Karpas-422 (cell line): ENCODE data around the gene PARD6A. TPM values are rescaled to one million over a fixed set of nuclear protein-coding genes. Genes with fewer than 3 reads are reported as not detected.

Source experiments
- DNase-seq: peaks from one replicate; pipeline ENCODE4 v3.0.0-alpha.2; 2015
- H2AFZ ChIP-seq: fragments of 200-600 bp; sonication (generic); 2 replicates; pipeline ENCODE4 v1.6.1; 2014; ENCODE audit warnings: antibody characterized with exemption, low read length, mixed read lengths
- H3K27ac ChIP-seq: fragments of 200-600 bp; sonication (generic); 2 replicates; pipeline ENCODE4 v1.5.1; 2014; ENCODE audit warnings: mild to moderate bottlenecking, low read length, moderate library complexity
- H3K27me3 ChIP-seq: fragments of 200-600 bp; sonication (generic); 2 replicates; pipeline ENCODE4 v1.6.1; 2014; ENCODE audit warnings: low read length, mixed read lengths
- H3K36me3 ChIP-seq: fragments of 200-600 bp; sonication (generic); 2 replicates; pipeline ENCODE4 v1.6.1; 2014; ENCODE audit warnings: low read length, mixed read lengths; ENCODE audit not compliant: insufficient read depth
- H3K4me1 ChIP-seq: fragments of 200-600 bp; sonication (generic); 2 replicates; pipeline ENCODE4 v1.6.1; 2014; ENCODE audit warnings: mild to moderate bottlenecking, low read length, mixed read lengths
- H3K4me2 ChIP-seq: fragments of 200-600 bp; sonication (generic); 2 replicates; pipeline ENCODE4 v1.6.1; 2014; ENCODE audit warnings: low read length, low read depth, mild to moderate bottlenecking; ENCODE audit not compliant: poor library complexity, severe bottlenecking
- H3K4me3 ChIP-seq: fragments of 200-600 bp; sonication (generic); 2 replicates; pipeline ENCODE4 v1.5.1; 2014; ENCODE audit warnings: mild to moderate bottlenecking, antibody characterized with exemption, low read length, mixed read lengths
- H3K79me2 ChIP-seq: fragments of 200-600 bp; sonication (generic); 2 replicates; pipeline ENCODE4 v1.6.1; 2014; ENCODE audit warnings: mild to moderate bottlenecking, low read length, mixed read lengths
- H3K9ac ChIP-seq: fragments of 200-600 bp; sonication (generic); 2 replicates; pipeline ENCODE4 v1.6.0; 2014; ENCODE audit warnings: low read length
- H3K9me2 ChIP-seq: fragments of 200-600 bp; sonication (generic), shearing (Covaris generic); replicated peaks from 2 replicates; pipeline ENCODE4 v1.6.0; 2014; ENCODE audit warnings: mild to moderate bottlenecking, low read length, moderate library complexity; ENCODE audit not compliant: insufficient read depth
- H3K9me3 ChIP-seq: fragments of 300-700, 200-600 bp; sonication (generic); 2 replicates; pipeline ENCODE4 v1.6.1; 2014; ENCODE audit warnings: low read length, mixed read lengths
- H4K20me1 ChIP-seq: fragments of 200-600 bp; sonication (generic); 2 replicates; pipeline ENCODE4 v1.6.1; 2014; ENCODE audit warnings: mild to moderate bottlenecking, antibody characterized with exemption, low read length, low read depth; ENCODE audit not compliant: insufficient read depth
- total RNA-seq: library from RNA; depleted of rRNA; stranded (reverse); fragments of >200 nt; shearing (Covaris generic); gene quantifications from 2 replicates; pipeline ENCODE4 v1.2.3, GENCODE V29; 2014; ENCODE audit warnings: low replicate concordance; rRNA removed

The PARD6A gene, protein sequence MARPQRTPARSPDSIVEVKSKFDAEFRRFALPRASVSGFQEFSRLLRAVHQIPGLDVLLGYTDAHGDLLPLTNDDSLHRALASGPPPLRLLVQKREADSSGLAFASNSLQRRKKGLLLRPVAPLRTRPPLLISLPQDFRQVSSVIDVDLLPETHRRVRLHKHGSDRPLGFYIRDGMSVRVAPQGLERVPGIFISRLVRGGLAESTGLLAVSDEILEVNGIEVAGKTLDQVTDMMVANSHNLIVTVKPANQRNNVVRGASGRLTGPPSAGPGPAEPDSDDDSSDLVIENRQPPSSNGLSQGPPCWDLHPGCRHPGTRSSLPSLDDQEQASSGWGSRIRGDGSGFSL
- total RNA-seq = 13.6 and 16.3 TPM in 2 replicates

DNA sequence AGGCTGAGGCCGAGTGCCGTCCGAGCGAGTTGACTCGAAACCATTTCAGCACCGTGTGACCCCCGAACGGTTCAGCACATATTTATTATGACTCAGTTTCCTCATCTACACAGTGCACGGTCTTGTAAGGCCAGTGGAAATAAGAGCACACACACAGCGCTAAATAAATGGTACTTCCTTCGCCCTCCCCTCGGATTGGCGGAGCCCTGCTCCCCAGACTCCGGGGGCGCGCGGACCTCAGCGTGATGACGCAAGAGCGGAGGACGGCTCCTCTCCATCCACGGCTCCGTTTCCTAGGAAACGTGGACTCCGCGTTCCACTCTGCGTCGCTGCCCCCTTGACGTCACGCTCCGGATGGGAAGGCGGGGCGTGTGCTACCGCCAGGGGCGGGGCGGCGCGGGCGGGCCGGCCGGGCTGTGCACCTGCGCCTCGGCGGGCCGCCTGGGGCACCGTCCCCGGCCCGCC lies at the start of gene PARD6A:
TSS of gene PARD6A (plus strand) at position 397 of the 465 bp plus-strand sequence. CDS start 79 bp downstream, outside the sequence.
- H3K27me3 ChIP-seq = no peaks in the 10 kb centered on the region
- H3K4me1 ChIP-seq = peaks cover 21% of the 10 kb centered on the region
- H3K9ac ChIP-seq = peak within 1 kb of the TSS; percentile 96
- H3K36me3 ChIP-seq = no peaks in the 10 kb centered on the region
- H3K9me2 ChIP-seq = no peaks in the 10 kb centered on the region
- peak within 1 kb of the TSS; percentile 88 for H3K4me3 ChIP-seq
- peak within 1 kb of the TSS; percentile 99 for H3K4me2 ChIP-seq
- H2AFZ ChIP-seq = peak within 1 kb of the TSS; percentile 70; the same call in 1 of the 2 replicates
- peak; percentile 100 for DNase-seq
- peaks cover 5% of the 10 kb centered on the region; the same call in 1 of the 2 replicates for H4K20me1 ChIP-seq
- no peaks in the 10 kb centered on the region for H3K9me3 ChIP-seq
- peak within 1 kb of the TSS; percentile 76 for H3K27ac ChIP-seq
- peaks cover 18% of the 10 kb centered on the region for H3K79me2 ChIP-seq

DNA sequence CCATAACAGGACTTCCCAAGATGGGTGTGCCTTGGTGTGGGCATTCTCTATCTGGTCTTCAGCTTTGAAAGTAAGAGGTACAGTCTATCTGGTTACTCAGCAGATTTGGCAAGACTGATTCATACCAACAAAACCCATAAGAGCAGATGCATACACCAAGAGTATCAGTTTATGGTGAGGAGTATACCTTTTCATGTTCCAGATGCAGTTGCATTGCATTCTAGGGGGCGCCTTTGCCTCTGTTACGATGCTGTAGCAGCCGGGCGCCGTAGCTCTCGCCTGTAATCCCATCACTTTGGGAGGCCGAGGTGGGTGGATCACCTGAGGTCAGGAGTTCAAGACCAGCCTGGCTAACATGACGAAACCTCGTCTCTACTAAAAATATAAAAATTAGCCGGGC lies 47.0 kb upstream of the PARD6A start:
- no peaks in the 10 kb centered on the region for H3K27me3 ChIP-seq
- peaks cover 42% of the 10 kb centered on the region; the same call in 1 of the 2 replicates for H3K36me3 ChIP-seq
- peak; percentile 51 for DNase-seq
- no peak overlapping the region for H3K4me3 ChIP-seq
- H3K79me2 ChIP-seq = peaks cover 20% of the 10 kb centered on the region
- no peaks in the 10 kb centered on the region for H3K9me2 ChIP-seq
- no peak overlapping the region for H3K9ac ChIP-seq
- H3K4me2 ChIP-seq = no peak overlapping the region
- no peaks in the 10 kb centered on the region for H4K20me1 ChIP-seq
- no peak overlapping the region for H2AFZ ChIP-seq
- no peaks in the 10 kb centered on the region for H3K9me3 ChIP-seq
- no peak overlapping the region for H3K27ac ChIP-seq
- no peaks in the 10 kb centered on the region for H3K4me1 ChIP-seq

DNA sequence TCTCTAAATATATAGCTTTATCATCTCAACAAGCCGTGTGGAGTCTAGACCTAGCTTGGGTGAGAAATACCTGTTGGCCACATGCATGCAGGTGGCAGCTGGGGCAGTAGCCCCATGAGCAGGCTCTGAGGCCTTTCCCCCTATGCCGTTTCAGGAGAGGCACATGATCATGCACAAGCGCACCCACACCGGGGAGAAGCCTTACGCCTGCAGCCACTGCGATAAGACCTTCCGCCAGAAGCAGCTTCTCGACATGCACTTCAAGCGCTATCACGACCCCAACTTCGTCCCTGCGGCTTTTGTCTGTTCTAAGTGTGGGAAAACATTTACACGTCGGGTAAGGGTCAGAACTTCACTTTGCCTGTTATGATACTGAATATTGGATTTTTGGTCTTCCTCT lies 32.5 kb upstream of the PARD6A start:
- Histone ChIP-seq H3K4me2 (no peak overlapping the region), H4K20me1 (no peaks in the 10 kb centered on the region), H3K4me3 (no peak overlapping the region), H3K27ac (no peak overlapping the region), H3K27me3 (no peaks in the 10 kb centered on the region), H3K9me3 (no peaks in the 10 kb centered on the region), H3K9me2 (no peaks in the 10 kb centered on the region), H3K9ac (no peak overlapping the region), H3K36me3 (peaks cover 29% of the 10 kb centered on the region; the same call in 1 of the 2 replicates), H2AFZ (no peak overlapping the region), H3K79me2 (no peaks in the 10 kb centered on the region), H3K4me1 (no peaks in the 10 kb centered on the region)
- peak; percentile 34 for DNase-seq

DNA sequence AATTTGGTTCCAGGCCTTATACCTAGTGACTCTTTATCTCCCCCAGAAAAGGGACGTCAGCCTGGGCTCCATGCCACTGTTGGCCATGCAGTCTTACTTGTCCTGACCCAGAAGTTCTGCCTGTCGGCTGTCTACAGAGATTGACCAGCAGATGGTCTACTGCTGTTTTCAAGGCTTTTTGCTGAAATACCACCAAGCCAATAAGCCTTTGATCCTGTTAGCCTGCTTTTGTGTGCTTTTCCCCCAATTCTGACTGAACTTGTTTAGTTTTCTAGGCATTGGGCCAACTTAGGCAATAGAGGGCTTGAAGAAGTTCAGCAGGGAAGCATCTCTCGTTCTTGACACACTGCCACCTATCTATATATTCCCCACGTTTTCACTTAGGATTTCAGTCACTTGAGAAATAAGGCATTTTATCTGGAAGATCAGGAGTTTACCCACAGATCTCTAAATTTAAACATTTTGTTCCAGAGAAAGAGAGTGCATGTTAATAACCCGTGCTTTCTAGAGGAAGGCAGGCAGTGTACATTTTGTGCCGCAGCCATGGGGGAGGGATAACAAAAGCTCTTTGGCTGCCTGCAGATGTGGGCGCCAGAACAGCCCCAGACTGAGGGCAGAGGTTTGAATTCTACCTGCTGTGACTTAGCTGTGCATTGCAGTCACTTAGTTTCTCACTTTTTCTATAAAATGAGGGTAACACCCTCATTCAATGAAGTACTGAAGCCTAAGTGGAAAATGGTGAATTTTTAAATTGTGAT lies 28.2 kb upstream of the PARD6A start:
- Histone ChIP-seq H4K20me1 (no peaks in the 10 kb centered on the region), H2AFZ (no peak overlapping the region), H3K9me3 (no peaks in the 10 kb centered on the region), H3K4me1 (no peaks in the 10 kb centered on the region), H3K9ac (no peak overlapping the region), H3K4me2 (no peak overlapping the region), H3K4me3 (no peak overlapping the region), H3K36me3 (peaks cover 33% of the 10 kb centered on the region; the same call in 1 of the 2 replicates), H3K9me2 (no peaks in the 10 kb centered on the region), H3K27me3 (no peaks in the 10 kb centered on the region), H3K27ac (no peak overlapping the region), H3K79me2 (no peaks in the 10 kb centered on the region)
- no peak for DNase-seq

DNA sequence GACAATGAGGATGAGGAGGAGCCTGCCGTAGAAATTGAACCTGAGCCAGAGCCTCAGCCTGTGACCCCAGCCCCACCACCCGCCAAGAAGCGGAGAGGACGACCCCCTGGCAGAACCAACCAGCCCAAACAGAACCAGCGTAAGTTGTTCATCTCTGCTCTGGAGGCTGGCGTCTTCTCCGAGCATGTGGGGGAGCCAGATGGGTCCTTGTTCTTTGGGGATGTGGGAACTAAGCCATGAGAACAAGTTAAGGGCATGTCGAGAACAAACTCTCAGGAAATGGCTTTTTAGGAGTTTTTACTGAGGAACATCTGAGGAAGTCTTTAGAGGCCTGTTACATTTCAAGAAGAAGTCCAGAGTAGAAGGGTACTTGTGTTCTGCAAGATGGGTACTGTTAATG lies 24.0 kb upstream of the PARD6A start:
- no peak overlapping the region for H3K9ac ChIP-seq
- H3K9me3 ChIP-seq = no peaks in the 10 kb centered on the region
- no peak overlapping the region for H3K4me3 ChIP-seq
- no peaks in the 10 kb centered on the region for H3K9me2 ChIP-seq
- H2AFZ ChIP-seq = no peak overlapping the region
- DNase-seq = no peak
- H4K20me1 ChIP-seq = no peaks in the 10 kb centered on the region
- H3K4me2 ChIP-seq = no peak overlapping the region
- peaks cover 32% of the 10 kb centered on the region; the same call in 1 of the 2 replicates for H3K36me3 ChIP-seq
- H3K27ac ChIP-seq = no peak overlapping the region
- no peaks in the 10 kb centered on the region for H3K79me2 ChIP-seq
- no peaks in the 10 kb centered on the region for H3K4me1 ChIP-seq
- no peaks in the 10 kb centered on the region for H3K27me3 ChIP-seq

DNA sequence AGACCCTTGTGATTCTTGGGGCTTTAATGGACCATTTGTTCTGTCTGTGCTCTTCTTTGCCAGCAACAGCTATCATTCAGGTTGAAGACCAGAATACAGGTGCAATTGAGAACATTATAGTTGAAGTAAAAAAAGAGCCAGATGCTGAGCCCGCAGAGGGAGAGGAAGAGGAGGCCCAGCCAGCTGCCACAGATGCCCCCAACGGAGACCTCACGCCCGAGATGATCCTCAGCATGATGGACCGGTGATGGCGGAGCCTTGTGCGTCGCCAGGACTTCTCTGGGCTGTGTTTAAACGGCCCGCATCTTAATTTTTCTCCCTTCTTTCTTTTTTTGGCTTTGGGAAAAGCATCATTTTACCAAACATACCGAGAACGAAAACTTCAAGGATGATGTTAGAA lies 23.1 kb upstream of the PARD6A start:
- H3K9me2 ChIP-seq = no peaks in the 10 kb centered on the region
- peaks cover 26% of the 10 kb centered on the region; the same call in 1 of the 2 replicates for H3K36me3 ChIP-seq
- H3K9me3 ChIP-seq = no peaks in the 10 kb centered on the region
- H2AFZ ChIP-seq = no peak overlapping the region
- H3K4me1 ChIP-seq = no peaks in the 10 kb centered on the region
- no peak for DNase-seq
- no peaks in the 10 kb centered on the region for H3K27me3 ChIP-seq
- H3K4me3 ChIP-seq = no peak overlapping the region
- no peaks in the 10 kb centered on the region for H4K20me1 ChIP-seq
- H3K4me2 ChIP-seq = no peak overlapping the region
- H3K9ac ChIP-seq = no peak overlapping the region
- H3K27ac ChIP-seq = no peak overlapping the region
- no peaks in the 10 kb centered on the region for H3K79me2 ChIP-seq

DNA sequence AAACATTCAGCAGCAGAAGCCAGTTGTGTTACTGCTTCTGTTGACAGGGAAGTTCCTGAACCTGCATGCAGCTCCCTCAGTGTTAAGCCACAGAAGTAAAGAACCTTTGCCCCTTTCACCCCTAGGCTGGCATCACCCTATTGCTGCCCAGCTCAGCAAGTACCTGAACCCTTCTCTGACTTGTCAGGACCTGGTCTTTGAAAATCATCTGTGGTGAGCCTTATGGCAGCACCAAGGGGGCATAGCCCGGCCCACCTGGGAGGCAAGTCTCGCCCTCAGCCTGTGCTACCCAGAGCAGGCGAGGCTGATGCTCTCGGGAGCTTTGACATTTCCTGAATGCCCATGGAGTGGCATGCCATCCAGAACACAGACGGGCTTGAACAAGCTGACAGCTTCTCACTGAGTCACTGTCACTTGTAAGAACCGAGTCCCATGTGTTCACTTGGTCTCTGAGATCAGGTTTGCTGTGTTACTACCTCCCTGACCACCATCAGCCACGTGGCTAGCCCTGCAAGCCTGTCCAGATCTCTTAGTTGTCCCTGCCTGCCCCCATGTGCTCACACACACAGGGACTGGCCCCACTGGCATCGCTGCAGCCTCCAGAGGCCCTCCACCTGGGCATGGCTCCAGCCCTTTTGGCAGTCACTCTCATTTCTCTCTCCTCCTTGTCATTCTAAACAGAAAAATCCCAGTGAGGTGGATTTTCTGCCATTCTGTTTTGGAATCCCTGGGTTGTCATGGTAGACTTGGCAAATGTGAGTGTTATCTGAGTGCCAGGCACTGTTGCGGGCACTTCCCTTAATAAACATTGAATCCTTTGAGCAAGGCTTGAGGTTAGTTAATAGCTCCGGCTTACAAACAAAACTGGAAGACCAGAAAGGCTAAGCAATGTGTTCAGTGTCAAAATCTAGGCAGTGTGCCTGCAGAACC lies 18.7 kb upstream of the PARD6A start:
- Histone ChIP-seq H2AFZ (no peak overlapping the region), H3K4me1 (peaks cover 16% of the 10 kb centered on the region), H3K36me3 (peaks cover 14% of the 10 kb centered on the region; the same call in 1 of the 2 replicates), H3K9me2 (no peaks in the 10 kb centered on the region), H4K20me1 (no peaks in the 10 kb centered on the region), H3K4me2 (no peak overlapping the region), H3K79me2 (0 out of 2 replicates have a peak, but pooled peaks cover 5% of the 10 kb centered on the region), H3K27me3 (no peaks in the 10 kb centered on the region), H3K4me3 (no peak overlapping the region), H3K9me3 (no peaks in the 10 kb centered on the region), H3K9ac (no peak overlapping the region), H3K27ac (no peak overlapping the region)
- peak; percentile 41 for DNase-seq
